ENCODE data around the gene RNF5. TPM values are rescaled to one million over a fixed set of nuclear protein-coding genes. Genes with fewer than 3 reads are reported as not detected.

RNF5 gene
- total and polyA plus RNA-seq, 9 of the 15 experiments (the other 6 are each of a cell fraction or from before 2014, with no cell fraction given), result 62.2 to 245 (median 129) TPM

- TF ChIP-seq ZNF282 (CRISPR knock-in tag; IDR thresholded peaks at IDR 0.05), result no peak
- TF ChIP-seq RNF2 (IDR thresholded peaks at IDR 0.05), result no peak
- no peak for TF ChIP-seq MECOM (CRISPR knock-in tag; IDR thresholded peaks at IDR 0.05)
- TF ChIP-seq HIVEP1 (CRISPR knock-in tag; IDR thresholded peaks at IDR 0.05), result no peak
- peak; percentile 65; the same call in 1 of the 2 replicates for TF ChIP-seq OTX1 (CRISPR knock-in tag; IDR thresholded peaks at IDR 0.05)
- TF ChIP-seq ETS2 (tag; IDR thresholded peaks at IDR 0.05; ENCODE audit: borderline replicate concordance, poor library complexity, severe bottlenecking), result no peak
- TF ChIP-seq ZNF133 (CRISPR knock-in tag; IDR thresholded peaks at IDR 0.05), result 0 out of 2 replicates have a peak, but pooled peaks have one; percentile 27
- 0 out of 2 replicates have a peak, but pooled peaks have one; percentile 2 for TF ChIP-seq EP300 (IDR thresholded peaks at IDR 0.05; ENCODE audit: low read length)
- no peak for TF ChIP-seq GTF2E2 (tag; IDR thresholded peaks at IDR 0.05)
- no peak for TF ChIP-seq POLR3G (IDR thresholded peaks at IDR 0.05; ENCODE audit: extremely low read depth, insufficient read length, insufficient replicate concordance)
- no peak for TF ChIP-seq PPARD (CRISPR knock-in tag; IDR thresholded peaks at IDR 0.05)
- peak; percentile 65 to 76 for TF ChIP-seq RAD21 (CRISPR knock-in tag; conservative IDR thresholded peaks at IDR 0.05 in 1 of 2, IDR thresholded peaks at IDR 0.05 in 1 of 2)
- TF ChIP-seq TAF15 (IDR thresholded peaks at IDR 0.05; ENCODE audit: low read depth, low read length), result no peak
- TF ChIP-seq ZBTB5 (IDR thresholded peaks at IDR 0.05), result no peak
- peak; percentile 50; the same call in 1 of the 2 replicates for TF ChIP-seq MEF2D (tag; conservative IDR thresholded peaks at IDR 0.05; ENCODE audit: low read depth)
- TF ChIP-seq ZNF518B (CRISPR knock-in tag; IDR thresholded peaks at IDR 0.05), result no peak
- no peak for TF ChIP-seq MCM2 (IDR thresholded peaks at IDR 0.05; ENCODE audit: low read depth)
- TF ChIP-seq EWSR1 (IDR thresholded peaks at IDR 0.05; ENCODE audit: borderline replicate concordance, low read depth, partially characterized antibody), result no peak
- no peak for TF ChIP-seq FOXP4 (CRISPR knock-in tag; IDR thresholded peaks at IDR 0.05; ENCODE audit: borderline replicate concordance)
- no peak for TF ChIP-seq MED1 (CRISPR knock-in tag; IDR thresholded peaks at IDR 0.05; ENCODE audit: borderline replicate concordance)
Observed at GRCh38 chr6:32194825-32195651, 16.8 kb downstream of the RNF5 start (continued).

Measured in K562 (cell line).